Fibroblast of skin of left quadriceps (primary cell): ENCODE data around the gene TBCC.
A peak's percentile ranks its signal among the peaks of the same experiment; 100 is the strongest.

Experiments used
- DNase-seq, 2 experiments: peaks; one replicate each; pipeline ENCODE4 v3.0.0-alpha.2; 2013; ENCODE audit warnings: low read depth in 2 of 2

The TBCC gene

DNA sequence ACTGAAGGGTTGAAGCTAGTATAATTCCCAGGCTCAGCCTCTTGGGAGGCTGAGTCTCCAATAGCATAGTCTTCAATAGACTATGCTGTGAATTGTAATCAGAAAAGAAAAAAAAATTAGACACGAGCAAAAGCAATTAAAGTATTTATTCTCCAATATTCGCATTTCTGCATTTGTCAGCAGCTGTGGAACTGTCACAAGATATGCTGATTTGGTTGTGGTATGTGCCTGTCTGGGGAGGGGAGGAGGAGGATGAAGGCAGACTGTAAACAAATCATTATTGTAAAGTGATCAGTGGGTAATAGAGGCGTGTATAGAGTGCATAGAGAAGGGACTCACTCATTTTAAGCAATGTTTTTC, 25.8 kb upstream of the TBCC start:
- DNase-seq = no peak

- DNase-seq = no peak
Measured at GRCh38 chr6:42769836-42770235, 23.9 kb upstream of the TBCC start.

GRCh38 chr6:42769051-42769450, 23.1 kb upstream of the TBCC start:
- DNase-seq = no peak

- DNase-seq = no peak
Measured at GRCh38 chr6:42766163-42766670, 20.3 kb upstream of the TBCC start.

- no peak for DNase-seq
Measured at GRCh38 chr6:42764911-42765648, 19.2 kb upstream of the TBCC start.

- no peak for DNase-seq
Measured at GRCh38 chr6:42762950-42763349, 17.0 kb upstream of the TBCC start.

DNA sequence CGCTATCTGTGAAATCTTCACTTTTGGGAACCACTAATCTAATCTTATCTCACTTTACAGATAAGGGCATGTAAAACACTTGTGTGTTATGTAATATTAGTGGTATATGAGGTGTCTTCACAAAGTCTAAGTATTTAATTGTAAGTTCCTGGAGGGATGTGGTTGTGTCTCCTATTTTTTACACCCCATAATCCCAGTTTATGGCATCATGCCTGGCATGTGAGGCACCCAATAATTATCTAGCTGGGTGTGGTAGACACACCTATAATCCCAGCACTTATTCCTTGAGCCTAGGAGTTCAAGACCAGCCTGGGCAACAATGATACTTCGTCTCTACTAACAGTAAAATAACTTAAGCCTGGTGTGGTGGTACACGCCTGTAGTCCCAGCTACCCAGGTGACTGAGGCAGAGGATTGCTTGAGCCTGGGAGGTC, 16.5 kb upstream of the TBCC start:
- DNase-seq = no peak

DNA sequence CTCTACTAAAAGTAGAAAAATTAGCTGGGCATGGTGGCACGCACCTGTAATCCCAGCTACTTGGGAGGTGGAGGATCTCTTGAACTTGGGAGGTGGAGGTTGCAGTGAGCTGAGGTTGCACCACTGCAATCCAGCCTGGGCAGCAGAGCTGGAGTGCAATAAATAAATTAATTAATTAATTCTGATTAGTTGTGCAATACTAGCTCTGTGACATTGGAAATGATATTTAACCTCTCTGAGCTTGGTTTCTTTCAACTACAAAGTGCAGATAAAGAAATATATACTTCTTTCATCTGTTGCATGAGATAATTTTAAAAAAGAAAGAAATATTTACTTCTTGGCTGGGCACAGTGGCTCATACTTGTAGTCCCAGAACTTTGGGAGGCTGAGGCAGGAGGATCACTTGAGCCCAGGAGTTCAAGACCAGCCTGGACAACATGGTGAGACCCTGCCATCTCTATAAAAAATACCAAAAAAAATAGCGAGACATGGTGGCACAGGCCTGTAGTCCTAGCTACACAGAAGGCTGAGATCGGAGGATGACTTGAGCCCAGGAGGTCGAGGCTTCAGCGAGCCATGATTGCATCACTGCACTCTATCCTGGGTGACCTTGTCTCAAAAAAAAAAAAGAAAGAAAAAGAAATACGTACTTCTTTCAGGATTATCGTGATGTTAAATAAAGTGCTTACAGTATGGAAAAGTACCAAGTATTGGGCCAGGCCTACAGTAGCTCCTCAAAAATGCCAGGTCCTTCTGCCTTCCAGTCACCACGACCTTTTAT, 15.6 kb upstream of the TBCC start:
- no peak for DNase-seq

- no peak for DNase-seq
Measured at GRCh38 chr6:42758756-42759430, 13.0 kb upstream of the TBCC start.

GRCh38 chr6:42756722-42757121, 10.8 kb upstream of the TBCC start:
- no peak for DNase-seq

- no peak for DNase-seq
Measured at GRCh38 chr6:42754759-42755158, 8.9 kb upstream of the TBCC start.

- no peak for DNase-seq
Measured at GRCh38 chr6:42751055-42751454, 5.2 kb upstream of the TBCC start.

DNA sequence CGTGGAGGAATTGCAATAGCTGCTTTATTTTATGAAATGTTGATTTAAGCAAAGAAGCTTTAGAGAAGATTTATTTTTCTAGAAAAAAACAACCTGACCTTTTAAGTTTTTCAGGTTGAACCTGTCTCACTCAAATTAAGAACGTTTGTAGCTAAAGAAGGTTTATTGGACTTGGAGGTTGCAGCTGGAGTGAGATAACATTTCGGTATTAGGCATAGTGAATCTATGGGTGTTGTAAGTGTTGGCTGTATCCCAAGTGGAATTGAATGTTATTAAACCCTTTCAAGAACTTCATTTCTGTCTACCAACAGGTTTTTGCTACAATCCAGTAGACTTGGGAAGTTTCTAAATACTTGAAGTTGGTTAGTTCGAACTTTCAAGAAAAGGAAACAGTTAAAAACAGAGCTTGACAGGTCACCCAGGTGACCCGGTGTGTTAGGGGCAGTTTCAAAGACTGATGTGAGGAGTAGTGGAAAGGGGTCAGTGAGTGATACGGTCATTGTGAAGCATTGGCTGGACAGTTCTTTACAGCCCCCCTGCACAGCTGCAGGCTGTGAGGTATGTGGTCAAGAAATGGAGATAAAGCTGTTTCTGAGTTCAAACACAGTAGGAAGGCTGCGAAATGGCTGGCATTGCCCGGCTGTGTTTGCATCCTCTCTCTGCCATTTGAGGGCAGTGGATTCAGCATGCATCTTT, 2.4 kb upstream of the TBCC start:
- DNase-seq = no peak

DNA sequence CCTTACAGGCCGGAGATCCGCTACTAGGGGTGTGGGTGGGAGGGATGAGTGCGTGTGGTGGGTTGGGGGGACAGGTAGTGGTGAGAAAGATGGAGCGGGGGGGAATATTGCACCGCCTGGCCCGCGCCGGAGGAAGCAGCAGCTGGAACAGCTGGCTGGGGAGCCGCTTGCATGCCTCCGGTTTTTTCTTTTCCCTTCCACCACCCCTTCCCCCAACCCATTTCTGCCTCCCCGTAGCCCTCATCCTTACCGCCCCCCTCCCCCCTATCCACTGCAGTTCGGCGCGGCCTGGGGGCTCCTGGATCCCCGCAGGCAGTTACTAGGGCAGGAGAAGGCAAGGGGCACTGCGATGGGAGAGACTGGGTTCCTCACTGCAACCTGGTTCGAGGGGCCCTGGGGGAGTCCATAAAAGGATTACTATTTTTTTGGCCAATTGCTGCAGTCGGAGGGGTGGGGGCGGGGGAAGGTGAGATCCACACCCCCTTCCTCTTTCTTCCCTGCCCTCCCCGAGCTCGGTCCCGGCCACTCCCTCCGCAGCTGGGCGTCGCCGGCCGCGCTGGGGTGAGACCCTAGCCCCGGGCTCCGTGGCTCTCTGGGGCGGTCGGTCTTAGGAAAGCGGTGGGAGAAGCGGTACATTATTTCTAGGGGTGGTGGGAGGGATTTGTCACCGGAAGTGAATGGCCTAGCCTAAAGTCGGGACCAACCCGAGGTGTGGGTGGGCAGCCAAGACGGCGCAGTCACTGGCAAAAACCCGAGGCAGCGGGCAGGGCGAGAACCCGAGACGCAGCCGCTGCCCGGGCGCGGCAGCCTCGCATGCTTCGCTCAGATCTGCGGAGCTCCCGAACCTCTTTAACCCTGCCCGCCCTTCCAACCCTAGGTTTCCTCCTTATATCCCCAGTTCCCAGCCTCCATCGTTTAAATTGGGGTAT, 824 bp upstream of the TBCC start:
- DNase-seq = peak; percentile 86 to 90

DNA sequence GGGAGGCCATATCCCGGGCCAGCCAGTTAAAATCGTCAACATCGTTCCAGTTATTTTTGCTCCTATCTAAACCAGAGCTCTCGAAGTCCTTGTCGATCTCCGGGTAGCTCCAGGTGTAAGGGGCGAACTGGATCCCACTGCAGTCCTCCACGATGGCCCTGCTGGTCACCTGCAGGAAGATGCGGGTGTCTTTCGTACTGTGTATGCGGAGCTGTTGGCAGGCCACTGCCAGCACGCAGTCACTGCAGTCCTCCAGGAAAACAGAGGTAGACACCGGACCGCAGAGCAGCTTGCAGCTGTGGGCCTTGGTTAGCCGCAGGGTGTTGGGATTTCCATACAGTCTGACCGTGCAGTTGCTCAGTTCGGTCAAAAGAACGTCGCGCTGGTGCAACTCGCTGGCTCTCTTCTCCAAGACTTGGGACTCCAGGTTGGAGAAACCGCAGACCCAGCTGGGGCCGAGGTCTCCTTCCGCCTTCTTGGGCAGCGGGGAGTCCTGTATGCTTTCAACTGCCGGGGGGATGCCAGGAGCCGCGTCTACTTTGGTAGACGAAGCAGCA, 742 bp downstream of the TBCC start:
- DNase-seq = no peak

DNA sequence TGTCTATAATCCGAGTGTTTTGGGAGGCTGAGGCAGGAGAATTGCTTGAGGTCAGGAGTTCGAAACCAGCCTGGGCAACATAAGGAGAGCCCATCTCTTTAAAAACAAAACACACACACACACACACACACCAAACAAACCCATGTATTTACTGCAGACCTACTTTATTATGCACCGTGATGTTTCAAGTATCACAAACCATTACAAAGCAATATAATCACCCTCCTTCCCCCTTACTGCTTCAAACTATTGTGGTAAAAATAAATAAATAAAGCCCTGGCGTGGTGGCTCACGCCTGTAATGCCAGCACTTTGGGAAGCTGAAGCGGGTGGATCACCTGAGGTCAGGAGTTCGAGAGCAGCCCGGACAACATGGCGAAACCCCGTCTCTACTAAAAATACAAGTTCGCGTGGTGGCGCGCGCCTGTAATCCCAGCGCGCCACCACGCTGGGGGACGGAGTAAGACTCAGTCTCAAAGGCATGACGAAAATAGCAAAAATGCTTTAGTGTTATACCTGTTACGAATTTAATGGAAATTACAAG, 1.5 kb downstream of the TBCC start:
- no peak for DNase-seq

GRCh38 chr6:42742116-42742894, 3.6 kb downstream of the TBCC start:
- DNase-seq = peak; percentile 44 to 49

DNA sequence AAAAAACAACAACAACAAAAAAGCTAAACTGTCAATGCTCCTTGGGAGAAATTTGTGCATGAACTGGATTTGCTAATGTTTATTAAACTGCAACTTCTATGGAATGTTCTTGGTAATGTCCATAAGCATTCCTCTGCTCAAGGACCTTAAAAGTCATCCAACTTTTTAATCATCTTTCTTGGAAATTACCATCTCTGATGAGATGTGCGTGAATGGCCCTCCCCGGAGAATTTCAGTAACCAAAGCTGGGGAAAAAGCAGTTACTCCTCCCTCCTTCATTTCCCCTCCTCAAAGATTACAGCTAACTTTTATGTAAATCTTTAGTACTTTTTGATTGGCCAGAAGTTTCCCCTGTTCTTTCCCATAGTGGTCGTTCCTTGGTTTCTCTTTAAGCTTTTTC, 5.2 kb downstream of the TBCC start:
- DNase-seq = no peak

DNA sequence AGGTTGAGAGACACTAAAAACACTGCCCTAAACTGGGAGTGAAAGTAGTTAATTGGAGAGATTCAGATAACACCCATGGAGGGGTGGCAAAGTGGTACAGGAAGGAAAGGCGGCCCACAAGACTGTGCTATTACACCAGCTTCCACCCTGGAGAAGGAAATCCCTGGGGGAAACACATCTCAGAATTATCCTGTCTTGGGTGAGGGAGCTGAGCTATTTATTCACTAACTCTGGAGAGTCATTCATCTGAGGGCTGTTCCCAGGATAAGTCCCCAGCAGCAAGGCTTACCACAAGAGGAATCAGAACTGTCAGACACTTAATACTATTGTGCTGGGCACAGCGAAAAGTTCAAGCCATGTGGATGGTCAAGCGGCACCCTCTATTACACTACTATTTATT, 9.9 kb downstream of the TBCC start:
- no peak for DNase-seq
